ENCODE measurements around the gene ACTL8.

The ACTL8 gene

GRCh38 chr1:17775796-17776195, 20.7 kb downstream of the ACTL8 start:
- Histone ChIP-seq H3K4me3 (no peak overlapping the region), H3K27ac (no peak overlapping the region)
- no peak for TF ChIP-seq CTCF (IDR thresholded peaks at IDR 0.05)
- no peak for DNase-seq (ENCODE audit: low spot score)

GRCh38 chr1:17776426-17776825, 21.3 kb downstream of the ACTL8 start:
- DNase-seq (ENCODE audit: low spot score): no peak
- Histone ChIP-seq H3K27ac (no peak overlapping the region), H3K4me3 (no peak overlapping the region)
- TF ChIP-seq CTCF (IDR thresholded peaks at IDR 0.05): no peak

- DNase-seq (ENCODE audit: low spot score): no peak
- no peak overlapping the region for H3K27ac ChIP-seq
- H3K4me3 ChIP-seq: no peak overlapping the region
- TF ChIP-seq CTCF (IDR thresholded peaks at IDR 0.05): no peak
Measured at GRCh38 chr1:17777330-17777729, 22.2 kb downstream of the ACTL8 start.

GRCh38 chr1:17777818-17778217, 22.7 kb downstream of the ACTL8 start:
- no peak overlapping the region for H3K27ac ChIP-seq
- TF ChIP-seq CTCF (IDR thresholded peaks at IDR 0.05): no peak
- DNase-seq (ENCODE audit: low spot score): no peak
- H3K4me3 ChIP-seq: no peak overlapping the region

GRCh38 chr1:17780916-17781315, 25.8 kb downstream of the ACTL8 start:
- no peak for DNase-seq (ENCODE audit: low spot score)
- no peak overlapping the region for H3K4me3 ChIP-seq
- no peak for TF ChIP-seq CTCF (IDR thresholded peaks at IDR 0.05)
- H3K27ac ChIP-seq: no peak overlapping the region

- H3K27ac ChIP-seq: no peak overlapping the region
- no peak for DNase-seq (ENCODE audit: low spot score)
- TF ChIP-seq CTCF (IDR thresholded peaks at IDR 0.05): no peak
- H3K4me3 ChIP-seq: no peak overlapping the region
Measured at GRCh38 chr1:17789926-17790325, 34.8 kb downstream of the ACTL8 start.

GRCh38 chr1:17790383-17791054, 35.4 kb downstream of the ACTL8 start:
- peak; percentile 49 for DNase-seq (ENCODE audit: low spot score)
- H3K4me3 ChIP-seq: no peak overlapping the region

More at GRCh38 chr1:17790383-17791054, 35.4 kb downstream of the ACTL8 start:
- TF ChIP-seq CTCF (IDR thresholded peaks at IDR 0.05): no peak
- no peak overlapping the region for H3K27ac ChIP-seq
